GM21825 (cell line): ENCODE data around the gene DOC2A.
A peak's percentile ranks its signal among the peaks of the same experiment; 100 is the strongest.
"Not testable (repeated sequence)": the region's sequence is repeated elsewhere in the genome, so short reads cannot be mapped to it uniquely, and the experiment has no call there.

ENCODE experiments used
- ATAC-seq: cut with Tn5 transposase; IDR thresholded peaks from one replicate; pipeline ENCODE4 v1.9.1; 2021; ENCODE audit warnings: mild to moderate bottlenecking, moderate library complexity; ENCODE audit not compliant: unreplicated experiment

DOC2A gene

GRCh38 chr16:30010844-30011713 lies at the start of gene DOC2A:
TSS of gene DOC2A (minus strand) at chr16:30011027. CDS start at chr16:30010222, 805 bp downstream.
- no peak for ATAC-seq

GRCh38 chr16:30060346-30060745 lies 49.5 kb upstream of the DOC2A start:
- no peak for ATAC-seq

GRCh38 chr16:30054959-30055553 lies 44.2 kb upstream of the DOC2A start:
- no peak for ATAC-seq

- no peak for ATAC-seq
Measured at GRCh38 chr16:30054451-30054850, 43.6 kb upstream of the DOC2A start.

- no peak for ATAC-seq
Measured at GRCh38 chr16:30053376-30054015, 42.7 kb upstream of the DOC2A start.

- ATAC-seq: peak; percentile 60
Measured at GRCh38 chr16:30052671-30053372, 42.0 kb upstream of the DOC2A start.

- ATAC-seq: no peak
Measured at GRCh38 chr16:30051518-30051917, 40.7 kb upstream of the DOC2A start.

- no peak for ATAC-seq
Measured at GRCh38 chr16:30049871-30050270, 39.0 kb upstream of the DOC2A start.

GRCh38 chr16:30046588-30046987 lies 35.8 kb upstream of the DOC2A start:
- ATAC-seq: no peak

GRCh38 chr16:30046178-30046577 lies 35.4 kb upstream of the DOC2A start:
- ATAC-seq: no peak

GRCh38 chr16:30041841-30042240 lies 31.0 kb upstream of the DOC2A start:
- no peak for ATAC-seq

- not testable (repeated sequence) for ATAC-seq
Measured at GRCh38 chr16:30040690-30041089, 29.9 kb upstream of the DOC2A start.

GRCh38 chr16:30040221-30040620 lies 29.4 kb upstream of the DOC2A start:
- no peak for ATAC-seq

- ATAC-seq: no peak
Measured at GRCh38 chr16:30033270-30033669, 22.4 kb upstream of the DOC2A start.

- no peak for ATAC-seq
Measured at GRCh38 chr16:30032083-30032819, 21.4 kb upstream of the DOC2A start.

- no peak for ATAC-seq
Measured at GRCh38 chr16:30031477-30031918, 20.7 kb upstream of the DOC2A start.

- no peak for ATAC-seq
Measured at GRCh38 chr16:30030841-30031413, 20.1 kb upstream of the DOC2A start, which contains the start of gene TLCD3B. TSS of gene TLCD3B (minus strand) at chr16:30031271. CDS start at chr16:30030527, 744 bp downstream.

- ATAC-seq: no peak
Measured at GRCh38 chr16:30030011-30030685, 19.3 kb upstream of the DOC2A start.

- ATAC-seq: no peak
Measured at GRCh38 chr16:30028438-30029076, 17.7 kb upstream of the DOC2A start.
